HUDEP-2 (cell line): ENCODE data around the gene ZNF804B.

Source experiments
- DNase-seq, 76 experiments: peaks; one replicate each; lab custom pipeline; 2025; ENCODE audit not compliant: unreplicated experiment in 76 of 76; lab: John Stamatoyannopoulos, UW

Gene ZNF804B

DNA sequence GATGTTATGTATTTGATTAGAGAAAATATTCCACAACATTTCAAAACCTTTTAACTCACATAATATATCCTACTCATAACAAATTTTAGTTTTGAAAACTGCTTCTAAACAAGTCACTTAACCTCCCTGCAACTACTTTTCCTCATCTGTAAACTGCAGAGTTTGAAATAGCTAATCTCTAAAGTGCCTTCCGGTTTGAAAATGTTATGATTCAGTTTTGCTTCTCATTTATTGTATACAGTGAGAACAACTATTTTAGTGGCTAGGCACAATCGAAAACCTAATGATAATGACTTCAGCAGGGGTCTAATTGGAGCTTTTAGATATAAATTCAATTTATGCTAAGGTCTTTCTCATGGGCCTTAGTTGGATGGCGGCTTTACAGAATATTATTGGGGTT is 66.7 kb downstream of the ZNF804B start:
- DNase-seq, result no peak

DNA sequence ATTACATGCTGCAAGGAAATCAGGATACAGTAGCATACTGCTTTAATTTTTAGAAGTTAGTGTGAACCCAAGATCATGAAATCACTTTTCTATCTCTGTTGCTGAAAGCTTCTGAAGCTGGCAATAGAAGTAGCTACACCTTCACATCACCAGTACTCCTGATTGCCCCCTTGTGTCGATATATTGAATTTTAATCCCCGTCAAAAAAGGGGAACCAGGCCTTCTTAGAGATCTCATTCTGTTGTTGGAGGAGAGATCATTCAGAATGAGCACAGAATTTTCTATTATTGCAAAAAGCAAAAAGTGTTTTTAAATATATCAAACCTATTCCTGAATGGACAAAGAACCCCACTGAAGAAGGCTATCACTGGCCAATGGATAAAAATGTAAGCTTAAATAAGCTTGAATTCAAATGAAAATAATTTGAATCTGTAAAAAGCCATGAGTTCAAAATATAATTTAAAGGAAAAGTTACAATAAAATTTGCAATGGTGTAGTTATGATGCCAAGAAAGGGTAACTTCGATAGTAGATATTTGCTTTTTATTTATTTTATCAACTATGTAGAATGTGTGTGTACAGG is 75.7 kb downstream of the ZNF804B start:
- DNase-seq, result peak in 23 of 76 experiments; percentile 0 to 72 (median 12)

- no peak for DNase-seq
Observed at GRCh38 chr7:88842201-88842600, 82.7 kb downstream of the ZNF804B start.

DNA sequence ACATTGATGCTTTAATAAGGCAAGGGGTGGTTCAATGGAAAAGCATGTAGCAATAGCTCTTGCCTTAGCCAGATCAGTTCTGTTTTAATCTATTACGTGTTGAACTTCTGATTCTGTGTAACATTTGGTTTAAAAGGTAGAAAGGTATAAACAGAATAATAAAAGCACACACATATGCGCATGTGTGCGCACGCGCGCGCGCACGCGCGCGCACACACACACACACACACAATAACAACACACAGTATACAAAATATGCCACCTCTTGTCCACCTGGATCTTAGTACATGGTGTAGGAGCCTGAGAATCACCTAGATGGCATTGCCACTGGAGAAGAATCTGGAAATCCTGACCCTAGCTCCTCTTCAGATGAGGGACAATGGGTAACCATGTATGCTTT is 85.6 kb downstream of the ZNF804B start:
- DNase-seq, result no peak

- no peak for DNase-seq
Observed at GRCh38 chr7:88851220-88851619, 91.7 kb downstream of the ZNF804B start.

- no peak for DNase-seq
Observed at GRCh38 chr7:88859288-88859687, 99.8 kb downstream of the ZNF804B start.

DNA sequence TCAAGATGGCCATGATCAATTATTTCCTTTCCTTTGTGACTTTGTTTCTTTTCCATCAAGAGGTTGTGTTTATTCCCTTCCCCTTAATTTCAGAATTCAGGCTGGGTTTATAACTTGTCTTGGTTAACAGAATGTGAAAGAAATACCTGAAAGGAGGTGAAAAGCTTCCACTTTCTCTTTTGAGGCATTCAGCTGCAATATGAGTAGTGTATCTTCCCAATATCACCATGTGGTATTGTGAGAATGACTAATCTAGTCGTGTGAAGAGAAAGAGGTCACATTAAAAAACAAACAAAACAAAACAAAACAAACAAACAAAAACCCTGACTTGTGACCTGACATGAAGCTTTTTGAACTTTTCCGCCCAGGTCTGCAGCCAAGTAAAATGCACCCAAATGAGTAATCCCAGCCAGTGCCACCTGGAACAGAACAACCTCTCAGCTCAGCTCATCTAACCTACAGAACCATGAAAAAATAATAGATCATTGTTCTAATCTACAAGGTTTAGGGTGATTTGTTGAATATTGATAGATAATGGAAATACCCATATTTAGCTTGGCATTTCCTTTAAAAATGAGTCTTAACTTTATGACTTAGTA is 106.9 kb downstream of the ZNF804B start:
- DNase-seq, result no peak

GRCh38 chr7:88867158-88867557 is 107.7 kb downstream of the ZNF804B start:
- no peak for DNase-seq

- no peak for DNase-seq
Observed at GRCh38 chr7:88868456-88868855, 109.0 kb downstream of the ZNF804B start.

GRCh38 chr7:88881136-88881535 is 121.6 kb downstream of the ZNF804B start:
- DNase-seq, result no peak

DNA sequence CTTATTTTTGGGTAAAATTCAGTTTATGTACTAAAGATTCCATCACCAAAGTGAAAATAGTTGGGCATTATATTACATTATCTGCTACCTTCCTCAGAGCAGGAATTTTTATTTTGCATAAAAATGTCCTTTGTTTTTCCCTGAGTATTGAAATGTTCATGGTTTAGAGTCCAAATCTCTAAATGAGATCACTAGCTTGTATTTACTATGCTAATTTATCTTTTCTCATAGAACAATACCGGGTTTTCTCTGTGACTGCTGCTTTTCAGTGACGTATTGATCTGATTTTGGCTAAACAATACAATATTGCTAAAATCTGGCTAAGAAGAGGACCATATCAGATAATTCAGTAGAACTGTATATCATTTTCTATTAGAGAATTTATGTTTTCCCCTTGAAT is 125.6 kb downstream of the ZNF804B start:
- no peak for DNase-seq

DNA sequence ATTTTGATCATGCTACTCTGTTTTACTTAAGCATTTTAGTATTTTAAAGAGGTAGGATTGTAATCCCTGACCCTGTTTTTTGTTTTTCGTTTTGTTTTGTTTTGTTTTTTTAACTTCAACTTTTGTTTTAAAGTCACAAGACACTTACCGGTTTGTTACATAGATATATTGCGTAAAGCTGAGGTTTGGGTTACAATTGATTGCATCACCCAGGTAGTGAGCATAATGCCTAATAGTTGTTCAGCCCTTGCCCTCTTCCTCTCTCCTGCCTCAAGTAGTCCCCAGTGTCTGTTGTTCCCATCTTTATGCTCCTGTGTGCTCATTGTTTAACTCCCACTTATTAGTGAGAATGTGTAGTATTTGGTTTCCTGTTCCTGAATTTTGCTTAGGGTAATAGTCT is 129.2 kb downstream of the ZNF804B start:
- no peak for DNase-seq

DNA sequence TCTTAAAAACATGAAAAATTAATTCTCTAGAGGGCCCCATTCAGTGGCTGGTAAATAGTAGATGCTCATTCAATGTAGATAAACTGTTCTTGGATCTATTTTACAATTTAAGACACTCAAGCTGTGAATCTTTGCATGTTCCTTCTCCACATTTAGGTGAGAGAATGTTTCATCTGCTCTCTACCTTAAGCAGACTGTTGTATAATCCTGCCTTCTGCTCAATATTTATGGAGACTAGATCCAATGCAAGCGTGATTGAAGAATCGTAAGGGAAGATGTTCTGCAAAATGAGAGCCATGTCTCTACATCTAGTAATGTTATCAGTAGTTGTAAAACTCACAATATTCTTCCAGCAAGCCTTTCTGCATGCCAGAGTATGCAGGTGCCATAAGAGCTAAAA is 151.0 kb downstream of the ZNF804B start:
- no peak for DNase-seq

DNA sequence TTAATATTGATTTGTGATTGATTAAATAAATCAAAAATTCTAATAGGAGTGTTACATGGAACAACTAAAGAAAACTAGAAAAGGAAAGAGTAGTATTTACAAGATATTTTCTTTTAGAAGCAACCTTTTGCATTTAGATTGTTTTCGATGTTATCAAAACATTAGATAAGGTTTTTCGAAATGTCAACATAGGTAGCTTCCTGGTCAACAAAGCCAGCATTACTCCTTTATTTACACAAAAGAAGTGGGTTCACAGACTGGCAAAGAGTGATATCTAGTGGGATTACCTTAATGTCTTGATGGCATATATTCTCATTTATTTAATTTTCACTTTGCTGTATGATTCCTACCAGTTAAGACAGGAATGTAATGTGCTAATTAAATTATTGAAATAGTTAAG is 153.4 kb downstream of the ZNF804B start:
- no peak for DNase-seq

- DNase-seq, result no peak
Observed at GRCh38 chr7:88915615-88916014, 156.1 kb downstream of the ZNF804B start.

- DNase-seq, result no peak
Observed at GRCh38 chr7:88919478-88920131, 160.1 kb downstream of the ZNF804B start.

DNA sequence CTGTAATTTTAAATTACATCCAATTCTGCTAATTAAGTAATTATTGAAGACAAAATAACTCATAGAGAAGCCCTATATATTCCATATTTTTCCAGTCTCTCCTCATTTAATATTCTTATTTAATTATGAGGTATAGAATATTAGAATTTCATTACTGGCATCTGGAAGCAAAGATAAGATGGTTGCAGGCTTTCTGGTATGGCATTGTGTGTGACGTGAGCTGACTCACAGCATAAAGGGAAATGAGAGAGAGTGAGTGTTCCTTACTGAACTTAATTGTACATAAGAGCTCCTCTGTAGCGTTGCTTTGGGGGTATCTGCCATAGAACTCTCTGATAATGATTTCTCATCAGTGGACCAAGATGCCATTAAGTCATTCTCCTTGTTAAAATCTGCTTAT is 163.4 kb downstream of the ZNF804B start:
- no peak for DNase-seq

DNA sequence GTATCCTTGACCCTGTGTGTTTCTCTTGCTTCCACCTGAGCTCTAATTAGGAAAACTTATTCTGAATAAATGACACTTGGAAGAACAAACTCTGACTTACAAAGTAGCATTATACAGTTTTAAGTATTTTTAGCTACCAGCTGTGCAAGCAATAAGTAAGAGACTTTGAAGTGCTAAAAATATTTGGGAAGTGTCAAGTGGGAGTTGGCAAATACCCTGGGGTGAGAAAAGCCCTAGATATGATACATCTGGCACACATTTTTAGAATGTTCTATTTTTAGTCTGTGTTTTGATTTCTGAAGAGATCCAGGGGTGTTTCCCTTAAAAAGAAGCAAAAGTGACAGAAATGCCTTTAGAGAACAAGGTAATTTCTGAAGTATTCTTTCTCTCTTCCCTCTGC is 168.8 kb downstream of the ZNF804B start:
- DNase-seq, result no peak

DNA sequence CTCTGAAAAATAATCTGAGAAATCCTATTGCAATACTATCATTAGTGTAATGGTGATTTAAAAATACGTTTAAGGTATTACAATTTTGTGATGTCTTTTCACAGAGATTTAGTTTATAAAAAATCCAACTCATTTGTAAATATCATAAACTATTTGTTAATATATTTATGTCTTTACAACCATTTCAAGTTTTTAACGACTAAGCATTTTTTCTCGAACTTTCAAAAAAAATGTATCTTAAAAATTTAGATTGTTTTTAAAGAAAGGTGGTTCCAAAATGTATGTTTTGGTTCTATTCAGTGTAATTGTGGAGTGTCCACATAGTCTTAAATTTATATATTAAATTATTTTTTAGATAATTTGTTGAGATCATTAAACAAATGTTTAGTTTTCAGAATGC is 170.2 kb downstream of the ZNF804B start:
- DNase-seq, result no peak

GRCh38 chr7:88933285-88933684 is 173.8 kb downstream of the ZNF804B start:
- no peak for DNase-seq

DNA sequence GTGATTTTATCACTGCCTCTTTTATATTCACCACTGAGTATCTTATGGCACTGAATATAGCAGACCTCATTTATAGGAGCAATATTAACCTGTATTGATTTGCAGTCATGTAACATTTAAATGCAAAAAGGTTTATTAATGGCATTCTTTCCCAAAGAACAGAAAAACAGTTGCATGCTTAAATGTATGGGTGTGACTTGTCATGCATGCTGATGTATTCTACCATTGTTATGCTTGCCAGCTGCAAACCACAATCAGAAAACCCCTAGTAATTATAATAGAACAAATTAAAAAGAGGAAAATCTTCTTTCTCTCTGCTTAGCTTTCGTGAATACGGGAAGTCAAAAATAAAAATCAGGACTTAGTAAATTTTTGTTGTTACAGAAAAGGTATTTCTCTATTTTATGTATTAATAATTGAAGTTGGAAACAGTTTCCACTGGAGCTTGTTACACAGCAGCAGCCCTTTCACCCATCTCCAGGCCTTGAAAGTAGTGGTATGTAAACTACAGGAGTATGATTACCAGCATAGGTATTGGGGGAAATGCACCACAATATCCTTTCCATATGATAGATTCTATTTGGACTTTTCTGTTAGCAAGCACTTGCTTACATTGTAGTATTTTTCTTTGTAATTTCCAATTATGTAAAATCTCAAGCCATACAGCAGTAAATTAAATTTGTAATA is 183.5 kb downstream of the ZNF804B start:
- no peak for DNase-seq

DNA sequence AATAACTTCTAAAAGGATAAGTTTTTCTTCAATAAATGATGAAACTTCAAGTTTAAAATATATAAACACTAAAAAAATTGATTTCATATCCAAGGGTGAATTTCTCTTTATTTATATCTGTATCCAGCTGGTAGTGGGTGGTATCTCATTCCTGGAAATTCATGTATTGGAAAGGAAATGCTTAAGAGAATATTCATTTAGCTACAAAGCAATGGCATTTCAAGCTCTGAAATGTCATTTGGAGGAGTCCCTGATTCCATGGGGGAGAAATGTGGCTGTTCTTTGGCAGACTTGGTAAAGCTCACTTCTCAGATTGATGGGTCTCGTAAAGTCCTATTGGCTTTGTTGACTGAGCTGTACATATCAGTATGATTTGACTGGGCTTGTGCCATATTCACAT is 192.3 kb downstream of the ZNF804B start:
- no peak for DNase-seq
